GM12878 (cell line): Measurements from ENCODE around the gene NUP37. TPM values are rescaled to one million over a fixed set of nuclear protein-coding genes. Genes with fewer than 3 reads are reported as not detected.
"Not testable (repeated sequence)": the region's sequence is repeated elsewhere in the genome, so short reads cannot be mapped to it uniquely, and the experiment has no call there.

Experiments used
- ATAC-seq: fragments of 200-7000 bp; cut with Tn5 transposase; 3 replicates; pipeline ENCODE4 v1.9.1; 2020; ENCODE audit warnings: mild to moderate bottlenecking, moderate library complexity
- BruUV-seq: library from RNA; stranded (reverse); fragments of 400-500 nt; replicated peaks from 2 replicates; lab custom pipeline; 2021; lab: Mats Ljungman, UMichigan
- CTCF ChIA-PET: fragments of 300-600 bp; sonication (Branson Sonifier 250); formaldehyde crosslinking; extraction: SDS; loops from one replicate; lab custom pipeline; 2021; ENCODE audit warnings: inconsistent platforms; lab: Yijun Ruan, JAX
- POLR2A ChIA-PET: fragments of 350-600 bp; formaldehyde crosslinking; extraction: SDS; loops from one replicate; lab custom pipeline; 2021; ENCODE audit warnings: inconsistent platforms; lab: Charles Lee
- RAD21 ChIA-PET: fragments of 300-600 bp; sonication (Branson Sonifier 250); formaldehyde crosslinking; loops from one replicate; lab custom pipeline; 2023; ENCODE audit warnings: antibody characterized with exemption; ENCODE audit not compliant: unreplicated experiment; lab: Charles Lee
- SMC1A ChIA-PET: fragments of 300-600 bp; sonication (Branson Sonifier 250); formaldehyde crosslinking; loops from one replicate; lab custom pipeline; 2023; ENCODE audit not compliant: unreplicated experiment, uncharacterized antibody; lab: Charles Lee
- DNase-seq: peaks from one replicate; pipeline ENCODE4 v3.0.0-alpha.2; 2011; ENCODE audit warnings: low read depth, low spot score
- FAIRE-seq: peaks from 3 replicates; lab custom pipeline; 2011; peaks lifted over from hg19 to GRCh38; lab: Jason Lieb, UNC
- H2AFZ ChIP-seq: 2 replicates; pipeline ENCODE4 v1.6.0; 2011; ENCODE audit warnings: low read depth, low read length, control low read depth; ENCODE audit not compliant: control insufficient read depth
- H3K27ac ChIP-seq: 2 replicates; pipeline ENCODE4 v1.5.1; 2011; ENCODE audit warnings: control low read depth; ENCODE audit not compliant: control insufficient read depth, insufficient read depth
- H3K27me3 ChIP-seq, 2 experiments: replicated peaks in 1 of 2; 2 replicates each; pipeline versions ENCODE4 v1.6.0 to v1.6.1; 2011; ENCODE audit warnings: low read length in 1 of 2; ENCODE audit not compliant: control insufficient read depth in 2 of 2, insufficient read depth in 2 of 2
- H3K36me3 ChIP-seq, 2 experiments: 2 replicates each; pipeline ENCODE4 v1.5.1; 2011; ENCODE audit warnings: low read length in 1 of 2; ENCODE audit not compliant: control insufficient read depth in 2 of 2, insufficient read depth in 2 of 2
- H3K4me1 ChIP-seq: 2 replicates; pipeline ENCODE4 v1.6.1; 2011; ENCODE audit warnings: mild to moderate bottlenecking, low read length, moderate library complexity, mixed read lengths; ENCODE audit not compliant: control insufficient read depth, insufficient read depth
- H3K4me2 ChIP-seq: 2 replicates; pipeline ENCODE4 v1.6.0; 2011; ENCODE audit warnings: control low read depth; ENCODE audit not compliant: control insufficient read depth, insufficient read depth
- H3K4me3 ChIP-seq: fragments of 200-600 bp; sonication (generic); 2 replicates; pipeline ENCODE4 v1.5.1; 2016
- H3K79me2 ChIP-seq: 2 replicates; pipeline ENCODE4 v1.6.0; 2011; ENCODE audit warnings: low read length; ENCODE audit not compliant: control insufficient read depth, insufficient read depth
- H3K9ac ChIP-seq: 2 replicates; pipeline ENCODE4 v1.8.0; 2011; ENCODE audit warnings: low read length, control low read depth, mixed read lengths; ENCODE audit not compliant: control insufficient read depth, insufficient read depth
- H3K9me3 ChIP-seq: replicated peaks from 3 replicates; pipeline ENCODE4 v1.5.1; 2011; ENCODE audit warnings: mild to moderate bottlenecking, low read length; ENCODE audit not compliant: control insufficient read depth, insufficient read depth
- H4K20me1 ChIP-seq: 2 replicates; pipeline ENCODE4 v1.6.0; 2011; ENCODE audit not compliant: control insufficient read depth, insufficient read depth
- FOXK2 ChIP-seq: fragments of 450-650 bp; IDR thresholded peaks from 2 replicates; pipeline ENCODE4 v1.6.1; 2017; ENCODE audit warnings: mild to moderate bottlenecking, moderate library complexity
- IRF4 ChIP-seq: IDR thresholded peaks from 2 replicates; pipeline ENCODE4 v1.6.1; 2011; ENCODE audit warnings: low read depth, low read length
- JUNB ChIP-seq: IDR thresholded peaks from 2 replicates; pipeline ENCODE4 v1.6.1; 2016; ENCODE audit warnings: antibody characterized with exemption, mild to moderate bottlenecking
- NR2C2 ChIP-seq: IDR thresholded peaks from 2 replicates; pipeline ENCODE4 v1.6.1; 2011; ENCODE audit warnings: borderline replicate concordance, low read depth; ENCODE audit not compliant: control insufficient read depth, insufficient read length
- RB1 ChIP-seq: fragments of 450-650 bp; formaldehyde crosslinking; IDR thresholded peaks from 2 replicates; pipeline ENCODE4 v1.6.1; 2017; ENCODE audit warnings: mild to moderate bottlenecking, borderline replicate concordance
- REST ChIP-seq: IDR thresholded peaks from 2 replicates; pipeline ENCODE4 v1.6.1; 2012; ENCODE audit warnings: mild to moderate bottlenecking, low read depth, low read length
- RUNX3 ChIP-seq: IDR thresholded peaks from 2 replicates; pipeline ENCODE4 v1.6.1; 2012; ENCODE audit warnings: low read length, inconsistent platforms
- TCF7 ChIP-seq: IDR thresholded peaks from 2 replicates; pipeline ENCODE4 v1.6.1; 2014; ENCODE audit warnings: antibody characterized with exemption, borderline replicate concordance
- WGBS: methylation state at CpG from one replicate; pipeline ENCODE4 v1.1.6; 2016; ENCODE audit warnings: low lambda C conversion rate; ENCODE audit not compliant: insufficient replicate concordance, insufficient coverage; ENCODE audit errors: missing lambda C conversion rate; 5-methylcytosine and 5-hydroxymethylcytosine counted together
- in situ Hi-C: fragments of 300-500 bp; cut with MboI; formaldehyde crosslinking; loops from 9 replicates; pipeline ENCODE4 v1.14.3; 2018; ENCODE audit warnings: mixed read lengths
- intact Hi-C: fragments of 100-400 bp; cut with micrococcal nuclease; formaldehyde crosslinking; loops from one replicate; pipeline ENCODE4 v1.14.2; 2022; ENCODE audit not compliant: unreplicated experiment
- polyA plus RNA-seq, 11 experiments: library from polyadenylated mRNA; depleted of rRNA in 4 of 11; unstranded in 6 of 11; stranded (reverse) in 5 of 11; fragments of >200 nt; fragmentation: Nextera tagmentation in 4 of 11; fragmentation: Illumina TruSeq in 1 of 11; extraction: Ambion mirVana in 4 of 11; extraction: Trizol in 1 of 11; gene quantifications; 1 replicate in 1 of 11; 2 replicates in 10 of 11; pipeline versions ENCODE4 v1.2.1 to v1.2.3, GENCODE V29; 2011 to 2016; ENCODE audit warnings: inconsistent platforms in 2 of 11, missing spikeins in 2 of 11, low read depth in 1 of 11
- total RNA-seq, 4 experiments: library from RNA; depleted of rRNA in 3 of 4; stranded (reverse); fragments of >200 nt in 3 of 4; fragmentation: Illumina TruSeq in 1 of 4; extraction: Trizol in 1 of 4; gene quantifications; 2 replicates each; pipeline versions ENCODE4 v1.2.1 to v1.2.3, GENCODE V29; 2013 to 2021

NUP37 gene
- total and polyA plus RNA-seq, 10 of the 15 experiments (the other 5 are each of a cell fraction or from before 2014, with no cell fraction given), result 51.8 to 250 (median 99.6) TPM

DNA sequence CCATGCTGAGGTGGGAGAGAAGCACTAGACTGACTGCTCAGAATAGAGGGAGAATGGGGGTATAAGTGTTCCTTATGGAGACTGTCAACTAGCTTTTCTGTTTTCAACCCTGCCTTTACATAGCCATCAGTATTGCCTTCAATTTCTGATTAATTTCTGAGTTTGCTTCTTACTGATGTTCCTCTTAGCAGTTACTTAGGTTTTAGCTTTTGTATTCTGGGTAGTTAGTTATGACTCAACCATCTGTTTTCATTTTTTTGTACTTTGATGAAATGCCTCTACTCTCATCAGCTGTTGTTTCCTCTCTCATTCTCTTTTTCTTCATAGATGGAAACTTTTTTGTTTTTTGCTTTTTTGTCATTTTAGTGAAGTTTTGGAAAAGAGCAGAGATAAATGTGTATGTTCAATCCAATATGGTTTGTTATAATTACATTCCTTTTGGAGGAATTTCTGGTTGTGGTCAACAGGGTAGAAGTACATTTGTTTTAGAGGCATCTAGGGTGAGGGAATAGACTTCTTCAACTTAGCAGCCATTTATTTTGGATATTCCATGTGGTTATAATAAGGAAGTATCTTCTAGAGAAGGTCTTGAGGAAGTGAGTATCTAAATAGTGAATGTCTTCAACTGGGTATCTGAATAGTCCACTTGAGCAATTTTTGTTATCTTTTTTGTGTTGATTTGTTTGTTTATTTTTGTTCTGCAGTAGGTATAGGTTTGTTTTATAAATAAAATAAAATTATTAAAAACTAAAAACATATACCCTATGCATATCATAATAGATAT lies 48.1 kb upstream of the NUP37 start (continued):
- TF ChIP-seq REST (no peak), RB1 (no peak), TCF7 (0 out of 2 replicates have a peak, but pooled peaks have one; percentile 21), RUNX3 (peak; percentile 18; the same call in 1 of the 2 replicates), JUNB (peak; percentile 91), IRF4 (peak; percentile 85; the same call in 1 of the 2 replicates)

- CTCF ChIA-PET, result interaction anchor here (1.7 kb wide), 1 partner anchor 380 kb away, joined by 3 read pairs; no protein-coding TSS in a partner anchor
- Histone ChIP-seq H3K9ac (no peak overlapping the region), H3K36me3 (no peaks in the 10 kb centered on the region), H3K9me3 (no peaks in the 10 kb centered on the region), H3K4me2 (no peak overlapping the region)
- no peak for TF ChIP-seq FOXK2
- no peak for TF ChIP-seq NR2C2
- TF ChIP-seq, all 136 proteins: peak for 0
- H3K27me3 ChIP-seq, result no peaks in the 10 kb centered on the region
- WGBS, result 95% methylated on average over 1 of the region's 1 CpG
- ChIA-PET SMC1A (interaction anchor here (1.0 to 1.2 kb wide), 2 partner anchors 13 to 46 kb away, joined by 3 to 4 read pairs; no protein-coding TSS in a partner anchor), POLR2A (no interaction called here), RAD21 (no interaction called here)
- peaks cover 5% of the 10 kb centered on the region for H3K4me1 ChIP-seq
- DNase-seq (no peak), FAIRE-seq (no peak), ATAC-seq (no peak)
- intact Hi-C loops, result loop anchor here (5.0 kb wide), 1 partner anchor 246 kb away; no protein-coding TSS in a partner anchor
- no peak overlapping the region for H3K27ac ChIP-seq
- BruUV-seq, result no TSS peak
- in situ Hi-C loops, result no loop called here
- H4K20me1 ChIP-seq, result no peaks in the 10 kb centered on the region
- H3K4me3 ChIP-seq, result no peak overlapping the region
- H2AFZ ChIP-seq, result no peak overlapping the region
- no peaks in the 10 kb centered on the region for H3K79me2 ChIP-seq
Measured at GRCh38 chr12:102163383-102163782, 43.5 kb upstream of the NUP37 start.

DNA sequence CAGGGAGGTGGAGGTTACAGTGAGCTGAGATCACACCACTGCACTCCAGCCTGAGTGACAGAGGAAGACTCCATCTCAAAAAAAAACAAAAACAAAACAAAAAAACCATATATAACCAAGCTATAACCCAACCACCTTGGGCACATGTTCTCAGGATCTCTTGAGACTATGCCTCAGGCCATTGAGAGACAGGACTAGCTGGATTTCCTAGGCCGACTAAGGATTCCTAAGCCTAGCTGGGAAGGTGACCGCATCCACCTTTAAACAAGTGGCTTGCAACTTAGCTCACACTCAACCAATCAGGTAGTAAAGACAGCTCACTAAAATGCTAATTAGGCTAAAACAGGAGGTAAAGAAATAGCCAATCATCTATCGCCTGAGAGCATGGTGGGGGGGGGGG lies 35.3 kb upstream of the NUP37 start:
- intact Hi-C loops, RAD21 ChIA-PET, H3K79me2 ChIP-seq, H4K20me1 ChIP-seq, BruUV-seq, H3K27me3 ChIP-seq, H2AFZ ChIP-seq, H3K4me1 ChIP-seq, POLR2A ChIA-PET, H3K36me3 ChIP-seq, H3K9ac ChIP-seq, FAIRE-seq, DNase-seq, ATAC-seq, H3K27ac ChIP-seq, H3K4me3 ChIP-seq, in situ Hi-C loops, H3K4me2 ChIP-seq, H3K9me3 ChIP-seq: not testable (repeated sequence)
- 97% methylated on average over 3 of the region's 3 CpGs for WGBS
- ChIA-PET CTCF (interaction anchor here (0.6 kb wide), 1 partner anchor 681 kb away, joined by 3 read pairs; no protein-coding TSS in a partner anchor), SMC1A (interaction anchor here (0.7 kb wide), 1 partner anchor 585 kb away, joined by 3 read pairs; no protein-coding TSS in a partner anchor)
